ENCODE results near the gene CD93.

GRCh38 chr20:23086056-23086566 is at the start of gene CD93:
- TF ChIP-seq CTCF (IDR thresholded peaks at IDR 0.05) (no peak), POLR2A (IDR thresholded peaks at IDR 0.05) (peak; percentile 55)
